Caco-2 (cell line): ENCODE measurements around the gene SPEG. TPM values are rescaled to one million over a fixed set of nuclear protein-coding genes. Genes with fewer than 3 reads are reported as not detected.

Source experiments
- BruUV-seq: library from RNA; stranded (reverse); fragments of 400-500 nt; replicated peaks from 2 replicates; lab custom pipeline; 2021; lab: Mats Ljungman, UMichigan
- CTCF ChIA-PET: fragments of 300-600 bp; sonication (Branson Sonifier 250); formaldehyde crosslinking; loops from one replicate; lab custom pipeline; 2022; ENCODE audit warnings: antibody characterized with exemption; lab: Charles Lee
- POLR2A ChIA-PET: fragments of 300-600 bp; sonication (Branson Sonifier 250); formaldehyde crosslinking; loops from one replicate; lab custom pipeline; 2022; ENCODE audit warnings: antibody characterized with exemption; lab: Charles Lee
- DNase-seq, 2 experiments: peaks; one replicate each; pipeline versions ENCODE4 v3.0.0 to v3.0.0-alpha.2; 2020 to 2022
- H3K27me3 ChIP-seq: replicated peaks from 2 replicates; pipeline ENCODE4 v1.6.0; 2011; ENCODE audit warnings: low read length; ENCODE audit not compliant: control insufficient read depth, insufficient read depth
- H3K36me3 ChIP-seq: 2 replicates; pipeline ENCODE4 v1.5.1; 2011; ENCODE audit warnings: low read length; ENCODE audit not compliant: control insufficient read depth, insufficient read depth
- H3K4me1 ChIP-seq: fragments of 250-450 bp; sonication (Bioruptor Pico); 2 replicates; pipeline ENCODE4 v1.5.1; 2020; ENCODE audit warnings: mild to moderate bottlenecking
- H3K4me3 ChIP-seq: 2 replicates; pipeline ENCODE4 v1.5.1; 2011; ENCODE audit warnings: low read depth, mild to moderate bottlenecking, control low read depth, low read length
- H3K9me3 ChIP-seq: fragments of 250-450 bp; sonication (Bioruptor Pico); 2 replicates; pipeline ENCODE4 v1.5.1; 2020; ENCODE audit warnings: mild to moderate bottlenecking, moderate library complexity
- H3K27ac Mint-ChIP-seq: one replicate; pipeline ENCODE4 v1.8.0; 2022; ENCODE audit warnings: mixed read lengths; ENCODE audit not compliant: unreplicated experiment
- H3K27me3 Mint-ChIP-seq: one replicate; pipeline ENCODE4 v1.8.0; 2022; ENCODE audit warnings: mixed read lengths; ENCODE audit not compliant: insufficient read depth, unreplicated experiment
- H3K36me3 Mint-ChIP-seq: one replicate; pipeline ENCODE4 v1.8.0; 2022; ENCODE audit warnings: mild to moderate bottlenecking, mixed read lengths; ENCODE audit not compliant: insufficient read depth, unreplicated experiment
- H3K4me1 Mint-ChIP-seq: one replicate; pipeline ENCODE4 v1.8.0; 2022; ENCODE audit warnings: low read depth, mixed read lengths; ENCODE audit not compliant: unreplicated experiment
- H3K4me3 Mint-ChIP-seq: one replicate; pipeline ENCODE4 v1.8.0; 2022; ENCODE audit warnings: mild to moderate bottlenecking, moderate library complexity, mixed read lengths; ENCODE audit not compliant: unreplicated experiment
- H3K9me3 Mint-ChIP-seq: one replicate; pipeline ENCODE4 v1.8.0; 2022; ENCODE audit warnings: mixed read lengths; ENCODE audit not compliant: unreplicated experiment
- intact Hi-C: fragments of 100-400 bp; cut with micrococcal nuclease; formaldehyde crosslinking; loops from one replicate; pipeline ENCODE4 v1.10.0; 2022; ENCODE audit not compliant: unreplicated experiment
- total RNA-seq: library from RNA; stranded (reverse); gene quantifications from 2 replicates; pipeline ENCODE4 v1.2.3, GENCODE V29; 2022
- TF ChIP-seq, protein P1 (sequence below), 2 experiments: fragments of 200-600 bp in 1 of 2; IDR thresholded peaks; 1 replicate in 1 of 2; 2 replicates in 1 of 2; pipeline versions ENCODE4 v1.5.1 to v1.8.0; 2011 to 2022; ENCODE audit warnings: antibody characterized with exemption in 1 of 2, control low read depth in 1 of 2, inconsistent platforms in 1 of 2, low read depth in 1 of 2, low read length in 1 of 2, mild to moderate bottlenecking in 1 of 2, moderate library complexity in 1 of 2; ENCODE audit not compliant: insufficient read depth in 1 of 2, severe bottlenecking in 1 of 2, unreplicated experiment in 1 of 2

The SPEG gene
- total RNA-seq, 1 experiment from 2014 or later: 18.6 TPM

DNA sequence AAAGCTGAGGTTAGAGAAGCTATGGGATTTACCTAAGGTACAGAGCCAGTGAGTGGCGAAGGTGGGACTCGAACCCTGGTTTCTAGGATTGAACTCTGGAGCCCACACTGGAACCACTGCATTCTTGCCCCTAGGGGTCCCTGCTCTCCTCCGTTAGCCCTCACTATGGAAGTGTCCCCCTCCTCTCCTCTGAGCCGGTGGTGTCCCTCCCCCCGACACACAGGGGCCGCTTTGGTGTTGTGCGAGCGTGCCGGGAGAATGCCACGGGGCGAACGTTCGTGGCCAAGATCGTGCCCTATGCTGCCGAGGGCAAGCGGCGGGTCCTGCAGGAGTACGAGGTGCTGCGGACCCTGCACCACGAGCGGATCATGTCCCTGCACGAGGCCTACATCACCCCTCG is 55.5 kb downstream of the SPEG start:
- H3K4me3 Mint-ChIP-seq: no peak overlapping the region
- H3K36me3 Mint-ChIP-seq: no peaks in the 10 kb centered on the region
- intact Hi-C loops: no loop called here
- H3K4me1 ChIP-seq: peaks cover 3% of the 10 kb centered on the region; the same call in 1 of the 2 replicates
- no peaks in the 10 kb centered on the region for H3K9me3 ChIP-seq
- peaks cover 20% of the 10 kb centered on the region for H3K27me3 Mint-ChIP-seq
- H3K36me3 ChIP-seq: no peaks in the 10 kb centered on the region
- POLR2A ChIA-PET: no interaction called here
- H3K27ac Mint-ChIP-seq: no peak overlapping the region
- no peaks in the 10 kb centered on the region for H3K4me1 Mint-ChIP-seq
- H3K9me3 Mint-ChIP-seq: no peaks in the 10 kb centered on the region
- H3K27me3 ChIP-seq: peaks cover under 1% of the 10 kb centered on the region
- no TSS peak for BruUV-seq
- DNase-seq: no peak
- CTCF ChIA-PET: interaction anchor here (2.4 kb wide), 1 partner anchor 40 kb away, joined by 14 read pairs; no protein-coding TSS in a partner anchor
- TF ChIP-seq, protein P1, sequence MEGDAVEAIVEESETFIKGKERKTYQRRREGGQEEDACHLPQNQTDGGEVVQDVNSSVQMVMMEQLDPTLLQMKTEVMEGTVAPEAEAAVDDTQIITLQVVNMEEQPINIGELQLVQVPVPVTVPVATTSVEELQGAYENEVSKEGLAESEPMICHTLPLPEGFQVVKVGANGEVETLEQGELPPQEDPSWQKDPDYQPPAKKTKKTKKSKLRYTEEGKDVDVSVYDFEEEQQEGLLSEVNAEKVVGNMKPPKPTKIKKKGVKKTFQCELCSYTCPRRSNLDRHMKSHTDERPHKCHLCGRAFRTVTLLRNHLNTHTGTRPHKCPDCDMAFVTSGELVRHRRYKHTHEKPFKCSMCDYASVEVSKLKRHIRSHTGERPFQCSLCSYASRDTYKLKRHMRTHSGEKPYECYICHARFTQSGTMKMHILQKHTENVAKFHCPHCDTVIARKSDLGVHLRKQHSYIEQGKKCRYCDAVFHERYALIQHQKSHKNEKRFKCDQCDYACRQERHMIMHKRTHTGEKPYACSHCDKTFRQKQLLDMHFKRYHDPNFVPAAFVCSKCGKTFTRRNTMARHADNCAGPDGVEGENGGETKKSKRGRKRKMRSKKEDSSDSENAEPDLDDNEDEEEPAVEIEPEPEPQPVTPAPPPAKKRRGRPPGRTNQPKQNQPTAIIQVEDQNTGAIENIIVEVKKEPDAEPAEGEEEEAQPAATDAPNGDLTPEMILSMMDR (IDR thresholded peaks at IDR 0.05; ENCODE audit: insufficient read depth in 1 of 2, low read depth in 1 of 2, low read length in 1 of 2, severe bottlenecking in 1 of 2, unreplicated experiment in 1 of 2): no peak
- H3K4me3 ChIP-seq: no peak overlapping the region

DNA sequence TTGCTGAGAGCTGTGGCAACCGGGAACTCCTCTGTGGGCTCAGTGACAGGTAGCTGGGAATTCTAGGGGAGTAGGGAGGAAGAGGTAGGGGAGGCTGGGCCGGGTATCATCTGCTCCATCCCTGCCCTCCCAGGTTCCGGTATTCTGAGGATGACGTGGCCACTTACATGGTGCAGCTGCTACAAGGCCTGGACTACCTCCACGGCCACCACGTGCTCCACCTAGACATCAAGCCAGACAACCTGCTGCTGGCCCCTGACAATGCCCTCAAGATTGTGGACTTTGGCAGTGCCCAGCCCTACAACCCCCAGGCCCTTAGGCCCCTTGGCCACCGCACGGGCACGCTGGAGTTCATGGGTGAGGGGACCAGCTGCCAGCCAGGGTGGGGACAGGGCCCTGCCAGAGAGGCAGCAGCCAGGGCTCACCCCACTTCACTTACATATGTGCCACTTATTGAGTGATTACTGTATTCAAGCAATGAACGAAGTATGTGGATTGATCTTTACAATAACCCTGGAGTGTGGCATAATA is 56.0 kb downstream of the SPEG start:
- no peak overlapping the region for H3K27ac Mint-ChIP-seq
- ChIA-PET POLR2A (no interaction called here), CTCF (interaction anchor here (2.4 kb wide), 1 partner anchor 39 kb away, joined by 14 read pairs; no protein-coding TSS in a partner anchor)
- no peaks in the 10 kb centered on the region for H3K36me3 Mint-ChIP-seq
- peaks cover 3% of the 10 kb centered on the region; the same call in 1 of the 2 replicates for H3K4me1 ChIP-seq
- no peak overlapping the region for H3K4me3 ChIP-seq
- TF ChIP-seq, protein P1 (IDR thresholded peaks at IDR 0.05; ENCODE audit: insufficient read depth in 1 of 2, low read depth in 1 of 2, low read length in 1 of 2, severe bottlenecking in 1 of 2, unreplicated experiment in 1 of 2): no peak
- no peaks in the 10 kb centered on the region for H3K36me3 ChIP-seq
- H3K9me3 Mint-ChIP-seq: no peaks in the 10 kb centered on the region
- H3K4me3 Mint-ChIP-seq: no peak overlapping the region
- intact Hi-C loops: no loop called here
- peaks cover 20% of the 10 kb centered on the region for H3K27me3 Mint-ChIP-seq
- H3K4me1 Mint-ChIP-seq: no peaks in the 10 kb centered on the region
- H3K9me3 ChIP-seq: no peaks in the 10 kb centered on the region
- H3K27me3 ChIP-seq: no peaks in the 10 kb centered on the region
- no peak for DNase-seq
- no TSS peak for BruUV-seq

DNA sequence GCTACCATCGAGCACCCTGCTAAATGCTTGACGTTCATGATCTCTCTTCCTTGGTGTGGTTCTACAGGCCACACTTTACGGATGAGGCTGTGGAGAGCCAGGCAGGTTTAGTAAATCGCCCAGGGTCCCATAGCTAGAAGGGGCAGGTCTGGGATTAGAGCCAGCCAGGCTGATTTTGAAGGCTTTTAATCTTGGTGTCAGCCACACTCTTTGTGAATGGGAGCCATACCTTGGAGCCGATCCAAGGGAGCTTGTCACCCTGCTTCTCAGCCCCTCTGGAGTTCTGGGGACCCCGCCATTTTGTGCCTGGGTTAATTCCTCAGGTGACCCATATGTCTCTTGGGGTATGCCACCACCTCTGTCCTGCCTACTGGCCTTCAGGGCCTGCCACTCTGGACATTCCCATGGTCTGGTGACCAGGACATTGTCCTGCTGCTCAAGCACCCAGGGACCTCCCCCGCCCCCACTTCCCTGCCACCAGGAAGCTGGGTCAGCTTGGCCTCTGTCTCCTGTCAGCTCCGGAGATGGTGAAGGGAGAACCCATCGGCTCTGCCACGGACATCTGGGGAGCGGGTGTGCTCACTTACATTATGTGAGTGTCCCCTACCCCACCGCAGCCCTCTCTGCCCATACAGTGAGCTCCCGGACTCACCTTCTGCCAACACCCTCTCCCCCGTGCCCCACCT is 56.8 kb downstream of the SPEG start:
- TF ChIP-seq, protein P1 (IDR thresholded peaks at IDR 0.05; ENCODE audit: insufficient read depth in 1 of 2, low read depth in 1 of 2, low read length in 1 of 2, severe bottlenecking in 1 of 2, unreplicated experiment in 1 of 2): no peak
- Histone ChIP-seq H3K4me1 (no peaks in the 10 kb centered on the region), H3K36me3 (no peaks in the 10 kb centered on the region), H3K27me3 (no peaks in the 10 kb centered on the region), H3K9me3 (no peaks in the 10 kb centered on the region), H3K4me3 (no peak overlapping the region)
- no TSS peak for BruUV-seq
- Mint-ChIP-seq H3K27ac (no peak overlapping the region), H3K36me3 (no peaks in the 10 kb centered on the region), H3K4me3 (no peak overlapping the region), H3K27me3 (peaks cover 20% of the 10 kb centered on the region), H3K4me1 (no peaks in the 10 kb centered on the region), H3K9me3 (no peaks in the 10 kb centered on the region)
- intact Hi-C loops: no loop called here
- CTCF ChIA-PET: interaction anchor here (1.1 to 2.4 kb wide), 3 partner anchors 19 to 39 kb away, joined by 4 to 14 read pairs (median 5); no protein-coding TSS in a partner anchor
- POLR2A ChIA-PET: no interaction called here
- DNase-seq: no peak
